ENCODE data around the gene FAM9C.
A peak's percentile ranks its signal among the peaks of the same experiment; 100 is the strongest.
"Not testable (repeated sequence)": the region's sequence is repeated elsewhere in the genome, so short reads cannot be mapped to it uniquely, and the experiment has no call there.

Gene FAM9C

GRCh38 chrX:13074297-13075262, 30.2 kb upstream of the FAM9C start:
- no peak for DNase-seq

- DNase-seq: no peak
Measured at GRCh38 chrX:13069771-13070416, 25.5 kb upstream of the FAM9C start.

GRCh38 chrX:13068651-13069050, 24.2 kb upstream of the FAM9C start:
- DNase-seq: no peak

GRCh38 chrX:13067773-13068172, 23.4 kb upstream of the FAM9C start:
- DNase-seq: no peak

GRCh38 chrX:13066391-13066790, 22.0 kb upstream of the FAM9C start:
- DNase-seq: no peak

GRCh38 chrX:13064599-13065143, 20.3 kb upstream of the FAM9C start:
- DNase-seq: no peak

- not testable (repeated sequence) for DNase-seq
Measured at GRCh38 chrX:13063124-13063523, 18.7 kb upstream of the FAM9C start.

GRCh38 chrX:13062331-13062730, 17.9 kb upstream of the FAM9C start:
- DNase-seq: not testable (repeated sequence)

- DNase-seq: not testable (repeated sequence)
Measured at GRCh38 chrX:13061215-13061708, 16.8 kb upstream of the FAM9C start.

- DNase-seq: no peak
Measured at GRCh38 chrX:13059637-13060499, 15.4 kb upstream of the FAM9C start.

- no peak for DNase-seq
Measured at GRCh38 chrX:13055486-13055885, 11.1 kb upstream of the FAM9C start.

GRCh38 chrX:13053171-13053570, 8.8 kb upstream of the FAM9C start:
- no peak for DNase-seq

GRCh38 chrX:13051529-13052172, 7.2 kb upstream of the FAM9C start:
- DNase-seq: no peak

GRCh38 chrX:13051167-13051528, 6.7 kb upstream of the FAM9C start:
- no peak for DNase-seq

GRCh38 chrX:13050151-13050550, 5.7 kb upstream of the FAM9C start:
- no peak for DNase-seq

GRCh38 chrX:13048280-13048679, 3.9 kb upstream of the FAM9C start:
- peak; percentile 56 for DNase-seq

GRCh38 chrX:13047759-13048158, 3.3 kb upstream of the FAM9C start:
- no peak for DNase-seq

GRCh38 chrX:13046141-13046855, 1.9 kb upstream of the FAM9C start:
- DNase-seq: no peak

- no peak for DNase-seq
Measured at GRCh38 chrX:13043938-13044337, 482 bp downstream of the FAM9C start.

- DNase-seq: no peak
Measured at GRCh38 chrX:13043138-13043537, 1.3 kb downstream of the FAM9C start.

GRCh38 chrX:13036896-13037295, 7.5 kb downstream of the FAM9C start:
- no peak for DNase-seq

GRCh38 chrX:13033193-13033592, 11.2 kb downstream of the FAM9C start:
- no peak for DNase-seq
